ENCODE results near the gene KAZN. TPM values are rescaled to one million over a fixed set of nuclear protein-coding genes. Genes with fewer than 3 reads are reported as not detected.

KAZN gene
- total RNA-seq, 1 experiment from 2014 or later, result 7.7 TPM

- no peak for DNase-seq (ENCODE audit: low read depth)
These were observed 482.6 kb downstream of the KAZN start for GRCh38 chr1:15081102-15081501.

DNA sequence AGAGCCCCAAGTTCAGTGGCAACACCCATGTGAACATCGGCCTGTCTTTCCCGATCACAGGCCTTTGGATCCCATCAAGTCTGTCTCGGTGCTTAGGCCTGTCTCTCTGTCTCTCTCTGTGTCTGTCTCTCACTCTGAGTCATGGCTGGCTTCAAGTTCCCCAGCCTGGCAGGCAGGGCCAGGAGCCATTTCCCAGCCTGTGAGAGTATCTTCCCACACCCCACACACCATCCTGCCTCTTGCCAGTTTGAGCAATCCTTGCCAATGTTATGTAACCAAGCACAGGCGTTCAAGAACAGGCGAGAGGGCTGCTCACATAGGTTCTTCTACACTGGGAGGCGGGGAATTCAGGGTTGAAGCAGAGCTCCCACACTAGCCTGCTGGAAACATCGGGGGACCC is 485.1 kb downstream of the KAZN start:
- peak; percentile 31 for DNase-seq (ENCODE audit: low read depth)

DNA sequence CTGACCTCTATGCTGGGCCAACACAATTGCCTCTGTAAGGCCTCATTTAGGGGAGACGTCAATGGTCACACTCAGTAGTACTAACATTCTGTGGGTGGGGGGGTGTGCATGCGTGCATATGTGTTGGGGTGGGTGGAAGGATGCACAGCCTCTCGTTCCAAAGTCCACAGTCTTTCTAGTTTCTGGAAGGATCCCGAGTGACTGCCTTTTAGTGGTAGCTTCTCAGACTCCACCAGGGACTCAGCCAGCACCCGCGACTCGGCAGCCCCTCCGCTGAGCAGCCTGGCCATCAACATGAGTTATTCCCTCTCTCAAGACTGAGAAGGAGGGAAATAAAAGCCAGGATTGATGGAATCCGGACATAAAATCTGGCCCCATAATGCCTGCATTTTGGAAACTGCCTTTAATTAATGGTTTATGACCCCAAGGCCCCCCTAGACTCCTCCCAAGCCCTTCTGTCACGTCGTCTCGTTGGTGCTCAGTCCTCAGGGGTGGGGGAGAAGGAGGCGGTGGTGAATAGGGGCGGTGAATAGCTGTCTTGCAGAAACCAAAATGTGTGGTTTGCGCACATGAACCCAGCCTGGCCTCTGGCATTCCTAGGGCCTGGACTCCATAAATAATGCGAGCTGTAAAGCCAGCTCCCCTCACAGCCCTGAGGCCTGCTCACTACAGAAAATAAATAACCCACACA is 489.9 kb downstream of the KAZN start:
- no peak for DNase-seq (ENCODE audit: low read depth)

DNA sequence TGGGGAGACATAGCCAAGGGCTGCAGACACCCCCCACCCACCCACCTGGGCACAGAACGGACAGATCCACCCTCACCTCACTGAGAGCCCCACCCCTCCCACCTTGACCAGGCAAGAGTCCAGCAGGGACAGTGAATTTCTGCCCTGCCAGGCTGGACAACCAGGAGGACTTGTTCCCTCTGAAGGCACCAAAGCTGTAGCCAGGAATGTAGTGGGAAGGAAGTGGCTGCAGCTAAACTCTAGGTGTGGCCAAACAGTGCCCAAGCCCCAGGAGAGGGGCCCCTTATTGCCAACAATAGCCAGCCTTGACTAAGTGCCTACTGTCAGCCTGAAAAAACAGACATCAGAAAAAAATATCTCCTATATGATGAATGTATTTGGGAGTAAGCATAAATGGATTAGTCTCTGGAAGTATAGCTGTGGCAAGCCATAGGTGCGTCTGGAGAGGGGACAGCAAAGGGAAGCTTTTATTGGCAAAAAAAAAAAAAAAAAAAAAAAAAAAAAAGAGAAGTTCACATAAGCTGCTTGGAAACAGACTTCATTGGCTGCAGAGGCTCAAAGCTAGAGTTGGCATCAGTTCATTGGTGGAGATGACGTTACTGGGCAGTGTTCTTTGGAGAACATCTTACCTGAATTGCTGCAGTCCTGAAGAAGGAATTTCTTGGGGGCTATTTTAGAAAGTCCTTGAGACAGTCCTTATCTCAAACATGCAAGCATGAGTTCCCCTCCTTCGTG is 490.9 kb downstream of the KAZN start:
- no peak for DNase-seq (ENCODE audit: low read depth)

DNA sequence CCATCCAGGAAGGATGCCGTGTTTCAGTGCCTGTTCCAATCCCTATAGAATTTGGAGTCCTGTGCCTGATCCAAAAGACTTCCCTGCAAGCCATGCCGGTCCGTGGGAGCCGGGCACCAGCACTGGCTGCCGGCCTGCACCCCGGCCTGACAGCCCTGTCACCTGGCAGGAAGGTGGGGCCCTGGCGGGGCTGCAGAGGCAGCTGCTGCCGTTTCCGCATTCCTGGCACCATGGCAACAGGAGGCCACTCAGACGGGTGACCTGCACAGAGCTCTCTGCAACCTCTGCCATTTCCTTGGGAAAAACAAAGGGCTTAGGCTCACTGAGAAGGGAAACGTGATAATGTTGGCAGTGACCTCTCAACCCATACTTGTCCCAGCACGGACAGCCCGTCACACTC is 491.9 kb downstream of the KAZN start:
- no peak for DNase-seq (ENCODE audit: low read depth)

DNA sequence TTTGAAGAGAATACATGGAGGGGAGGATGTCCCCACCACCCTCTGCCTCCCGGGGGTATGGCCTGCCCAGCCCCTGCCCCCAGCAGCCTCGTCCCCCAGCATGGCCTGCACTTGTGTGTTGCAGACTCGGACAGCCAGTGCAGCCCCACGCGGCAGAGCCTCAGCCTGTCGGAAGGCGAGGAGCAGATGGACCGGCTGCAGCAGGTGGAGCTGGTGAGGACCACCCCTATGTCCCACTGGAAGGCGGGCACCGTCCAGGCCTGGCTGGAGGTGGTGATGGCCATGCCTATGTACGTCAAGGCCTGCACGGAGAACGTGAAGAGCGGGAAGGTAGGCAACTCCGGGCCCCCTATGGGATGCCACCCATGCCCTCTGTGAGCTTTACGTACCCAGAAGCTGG is 495.6 kb downstream of the KAZN start:
- no peak for DNase-seq (ENCODE audit: low read depth)

- no peak for DNase-seq (ENCODE audit: low read depth)
These were observed 496.4 kb downstream of the KAZN start for GRCh38 chr1:15094719-15095495.

DNA sequence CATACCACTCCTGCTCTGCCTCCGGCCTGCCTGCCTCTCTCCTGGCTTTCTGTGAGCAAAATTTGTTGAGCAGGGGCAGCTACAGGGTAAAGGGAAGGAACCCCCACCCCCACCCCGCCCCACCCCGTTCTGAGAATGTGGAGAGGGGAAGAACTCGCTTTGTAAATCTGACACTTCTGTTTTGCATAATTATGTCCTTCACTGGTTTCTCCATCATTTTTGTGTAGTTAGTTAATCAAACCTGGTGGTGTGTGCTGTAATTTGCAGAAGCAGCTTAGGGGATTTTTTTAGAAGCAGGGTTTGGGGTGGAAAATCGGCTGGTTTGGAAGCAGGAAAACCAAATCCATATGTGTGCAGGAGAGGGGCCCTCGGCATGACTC is 497.0 kb downstream of the KAZN start:
- DNase-seq (ENCODE audit: low read depth), result no peak

DNA sequence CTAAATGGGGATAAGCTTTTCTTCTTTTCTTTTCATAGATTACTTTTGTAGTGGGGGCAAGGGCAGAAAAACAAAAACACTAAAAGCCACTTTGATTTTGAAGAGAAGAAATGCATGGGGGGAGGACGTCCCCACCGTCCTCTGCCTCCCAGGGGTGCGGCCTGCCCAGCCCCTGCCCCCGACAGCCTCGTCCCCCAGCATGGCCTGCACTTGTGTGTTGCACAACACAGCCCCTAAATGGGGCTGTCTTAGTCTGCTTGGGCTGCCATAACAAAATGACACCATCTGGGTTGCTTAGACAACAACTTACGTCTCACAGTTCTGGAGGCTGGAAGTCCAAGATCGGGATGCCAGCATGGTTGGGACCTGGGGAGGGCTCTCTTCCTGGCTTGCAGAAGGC is 497.8 kb downstream of the KAZN start:
- no peak for DNase-seq (ENCODE audit: low read depth)

DNA sequence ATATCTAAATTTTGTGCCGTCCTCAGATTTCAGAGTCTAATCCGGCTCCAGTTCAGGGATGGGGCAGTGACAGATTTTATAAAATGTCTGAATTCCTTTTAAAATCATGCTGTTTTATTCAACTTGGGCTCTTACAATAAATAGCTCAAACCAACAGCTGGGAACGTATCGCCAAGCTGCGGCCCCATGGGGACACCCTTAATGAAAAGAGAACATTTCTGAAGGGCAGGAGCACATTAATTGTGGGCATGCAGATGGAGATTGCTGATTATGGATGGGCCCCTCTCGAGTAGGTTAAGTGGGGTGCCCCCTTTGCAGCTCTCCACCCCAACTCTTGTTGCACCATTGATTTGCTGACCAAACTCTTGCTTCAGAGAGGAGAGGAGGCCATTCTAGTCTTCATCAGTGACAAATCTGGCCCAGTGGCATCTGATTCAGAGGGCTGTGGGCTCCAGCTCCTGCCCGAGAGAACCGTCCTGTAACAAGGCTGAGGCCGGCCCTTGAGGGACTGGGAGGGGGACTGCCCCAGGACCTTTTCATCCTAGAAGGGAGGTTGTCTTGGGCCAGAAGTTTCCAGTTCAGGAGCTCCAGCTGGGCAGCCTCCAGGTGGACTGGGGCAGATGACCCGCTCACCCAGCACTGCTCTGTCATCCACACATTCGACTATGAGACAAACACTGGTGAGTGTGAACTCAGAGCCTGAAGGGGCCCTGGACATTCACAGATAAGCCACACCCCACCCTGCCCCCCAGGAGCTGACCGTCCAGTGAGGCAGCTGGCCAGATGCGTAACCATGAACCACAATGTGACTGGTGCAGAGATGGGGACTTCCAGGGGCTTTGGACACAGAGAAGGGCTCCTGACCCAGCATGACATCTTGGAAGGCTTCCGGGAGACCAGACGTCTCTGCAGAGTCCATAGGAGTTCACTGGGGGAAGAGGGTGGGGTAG is 500.0 kb downstream of the KAZN start:
- DNase-seq (ENCODE audit: low read depth), result no peak

DNA sequence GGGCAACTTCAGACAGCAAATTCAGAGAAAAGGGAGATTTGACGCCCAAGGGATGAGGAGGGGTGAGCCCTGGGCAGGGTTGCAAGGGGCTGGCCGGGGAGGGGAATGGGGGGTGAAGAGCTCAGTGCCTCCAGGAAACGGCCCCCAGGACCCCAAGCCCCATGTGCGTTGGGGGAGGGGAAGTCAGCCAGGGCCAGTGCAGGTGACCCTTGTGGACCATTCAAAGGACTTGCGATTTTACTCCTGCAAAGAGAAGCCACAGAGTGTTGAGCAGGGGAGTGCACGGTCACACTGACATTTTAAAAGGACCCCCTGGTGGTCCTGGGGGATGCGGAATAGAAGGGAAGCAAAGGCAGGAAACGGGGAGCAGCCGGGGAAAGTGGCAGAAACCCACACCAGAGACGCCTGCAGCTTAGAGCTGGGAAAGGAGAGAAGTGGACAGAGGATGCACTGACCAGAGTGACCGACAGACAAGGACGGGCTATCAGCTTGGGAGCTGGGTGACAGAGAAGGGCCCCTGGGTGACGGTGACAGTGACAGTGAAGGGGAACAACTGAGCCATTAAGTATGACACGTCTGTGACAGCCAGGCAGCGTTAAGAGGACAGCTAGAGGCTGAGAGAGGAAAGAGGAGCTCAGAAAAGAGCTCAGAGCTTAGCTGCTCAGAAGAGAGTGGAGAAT is 501.1 kb downstream of the KAZN start:
- no peak for DNase-seq (ENCODE audit: low read depth)

GRCh38 chr1:15100121-15100879 is 501.8 kb downstream of the KAZN start:
- DNase-seq (ENCODE audit: low read depth), result peak; percentile 10

DNA sequence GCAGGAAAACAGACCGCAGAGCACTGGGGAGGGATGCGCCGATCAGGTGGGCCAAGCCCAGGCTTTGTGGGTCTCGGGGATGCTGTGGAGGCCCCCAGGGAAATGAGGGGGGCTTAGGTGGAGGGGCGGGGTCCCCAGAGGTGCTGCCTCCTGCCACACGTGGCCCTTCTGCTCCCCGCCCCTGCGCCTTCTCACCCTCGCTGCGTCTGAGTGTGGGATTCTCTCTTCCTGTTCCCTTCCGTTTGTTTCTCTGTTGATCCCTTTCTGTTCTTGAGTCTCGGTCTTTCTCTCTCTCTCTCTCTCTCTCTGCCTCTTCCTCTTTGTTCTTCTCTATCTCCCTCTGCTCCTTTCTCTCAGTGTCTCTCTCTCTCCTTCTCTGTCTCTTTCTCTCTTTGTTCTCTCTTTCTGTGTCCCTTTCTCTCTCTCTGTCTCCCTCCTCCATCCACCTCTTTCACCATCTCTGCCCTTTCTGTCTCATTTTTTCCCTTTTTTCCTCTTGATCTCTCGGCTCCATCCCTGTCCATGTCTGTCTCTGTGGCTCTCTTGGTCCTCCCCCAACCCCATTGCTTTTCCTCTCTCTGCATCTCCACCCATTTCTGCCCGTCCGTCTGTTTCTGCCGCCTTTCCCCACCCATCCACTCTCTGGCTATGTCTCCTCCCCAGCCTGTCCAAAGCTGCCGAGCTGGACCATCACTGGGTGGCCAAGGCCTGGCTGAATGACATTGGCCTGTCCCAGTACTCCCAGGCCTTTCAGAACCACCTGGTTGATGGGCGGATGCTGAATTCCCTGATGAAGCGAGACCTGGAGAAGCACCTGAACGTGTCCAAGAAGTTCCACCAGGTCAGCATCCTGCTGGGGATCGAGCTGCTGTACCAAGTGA is 502.6 kb downstream of the KAZN start:
- DNase-seq (ENCODE audit: low read depth), result no peak

GRCh38 chr1:15101801-15102200 is 503.3 kb downstream of the KAZN start:
- DNase-seq (ENCODE audit: low read depth), result no peak

DNA sequence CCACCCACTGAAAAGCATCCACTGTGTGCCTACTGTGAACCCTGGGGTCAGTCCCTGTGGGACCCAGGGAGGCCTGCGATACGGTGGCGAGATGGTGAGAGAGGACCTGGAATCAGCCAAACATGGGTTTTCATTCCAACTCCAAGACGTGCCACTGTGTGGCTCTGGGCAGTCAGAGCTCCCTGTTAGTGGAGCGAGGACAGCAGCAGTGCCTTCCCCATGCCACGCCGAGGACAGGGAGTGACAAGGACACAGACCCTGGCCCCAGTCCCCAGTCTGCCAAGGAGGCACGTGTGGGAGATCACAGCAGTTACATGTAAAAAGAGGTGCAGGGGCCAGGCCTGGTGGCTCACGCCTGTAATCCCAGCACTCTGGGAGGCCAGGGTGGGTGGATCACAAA is 504.2 kb downstream of the KAZN start:
- no peak for DNase-seq (ENCODE audit: low read depth)

DNA sequence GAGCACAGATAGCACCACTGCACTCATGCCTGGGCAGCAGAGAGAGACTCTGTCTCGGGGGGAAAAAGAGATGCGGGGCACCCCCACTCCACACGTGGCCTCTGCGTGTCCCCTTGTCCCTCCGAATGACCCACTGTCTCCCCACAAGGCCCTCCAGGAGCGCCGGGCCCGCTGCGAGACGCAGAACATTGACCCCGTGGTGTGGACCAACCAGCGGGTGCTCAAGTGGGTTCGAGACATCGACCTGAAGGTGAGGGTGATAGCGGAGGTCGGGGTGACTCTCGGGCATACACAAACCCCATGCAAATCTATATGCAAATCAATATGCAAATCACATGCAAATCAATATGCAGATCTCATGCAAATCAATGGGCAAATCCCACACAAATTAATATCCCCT is 504.7 kb downstream of the KAZN start:
- DNase-seq (ENCODE audit: low read depth), result no peak

DNA sequence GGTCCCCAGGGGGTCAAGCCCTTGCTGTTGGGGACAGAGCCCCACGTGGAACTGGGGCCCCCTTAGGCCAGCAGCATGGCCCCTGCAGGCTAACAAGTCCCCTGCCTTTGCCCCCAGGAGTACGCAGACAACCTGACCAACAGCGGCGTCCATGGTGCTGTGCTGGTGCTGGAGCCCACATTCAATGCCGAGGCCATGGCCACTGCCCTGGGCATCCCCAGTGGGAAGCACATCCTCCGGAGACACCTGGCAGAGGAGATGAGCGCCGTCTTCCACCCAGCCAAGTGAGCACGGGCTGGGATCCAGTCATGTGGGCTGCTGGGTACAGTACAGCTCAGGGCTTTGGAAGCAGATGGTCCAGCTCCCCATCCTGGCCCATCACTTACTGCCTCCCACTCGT is 505.4 kb downstream of the KAZN start:
- no peak for DNase-seq (ENCODE audit: low read depth)

DNA sequence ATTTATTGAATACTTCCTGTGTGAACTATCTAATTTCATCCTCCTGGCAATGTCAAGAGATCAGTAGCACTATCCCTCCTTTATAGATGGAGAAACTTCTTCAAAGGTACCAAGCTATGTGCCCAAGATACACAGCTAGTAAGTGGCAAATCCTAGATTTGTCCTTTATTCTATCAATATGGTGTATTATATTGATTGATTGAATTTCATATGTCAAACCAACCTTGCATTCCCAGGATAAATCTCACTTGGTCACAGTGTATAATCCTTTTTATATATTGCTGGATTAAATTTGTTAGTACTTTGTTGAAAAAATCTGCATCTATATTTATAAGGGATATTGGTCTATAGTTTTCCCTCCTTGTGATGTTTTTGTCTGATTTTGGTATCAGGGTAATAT is 506.3 kb downstream of the KAZN start:
- DNase-seq (ENCODE audit: low read depth), result no peak

DNA sequence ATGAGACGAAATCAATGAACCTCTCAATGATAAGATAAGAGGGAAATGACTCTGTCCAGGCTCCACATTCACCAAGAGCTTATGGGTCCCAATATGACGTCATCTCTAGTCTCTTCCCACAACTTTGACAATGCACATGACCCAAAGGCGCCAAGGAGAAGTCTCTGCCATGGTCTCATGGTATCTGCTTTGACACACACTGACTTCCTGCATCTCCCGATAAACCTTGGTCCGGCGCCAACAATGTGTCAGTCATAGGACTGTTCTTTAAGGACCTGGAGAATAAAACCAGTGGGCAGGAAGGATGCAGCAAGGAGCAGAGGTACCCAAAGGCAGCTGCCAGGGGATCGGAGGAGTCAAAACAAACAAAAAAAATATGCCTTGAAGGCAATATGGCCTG is 508.1 kb downstream of the KAZN start:
- DNase-seq (ENCODE audit: low read depth), result no peak
